Activated effector memory CD4-positive, alpha-beta T cell treated with Interleukin-2 at 50 U/mL for 16 hours (primary cell): ENCODE measurements around the gene MROH8.
"Not testable (repeated sequence)": the region's sequence is repeated elsewhere in the genome, so short reads cannot be mapped to it uniquely, and the experiment has no call there.

Source experiments
- DNase-seq: peaks from one replicate; pipeline ENCODE4 v3.0.0-alpha.2; 2020

MROH8 gene

DNA sequence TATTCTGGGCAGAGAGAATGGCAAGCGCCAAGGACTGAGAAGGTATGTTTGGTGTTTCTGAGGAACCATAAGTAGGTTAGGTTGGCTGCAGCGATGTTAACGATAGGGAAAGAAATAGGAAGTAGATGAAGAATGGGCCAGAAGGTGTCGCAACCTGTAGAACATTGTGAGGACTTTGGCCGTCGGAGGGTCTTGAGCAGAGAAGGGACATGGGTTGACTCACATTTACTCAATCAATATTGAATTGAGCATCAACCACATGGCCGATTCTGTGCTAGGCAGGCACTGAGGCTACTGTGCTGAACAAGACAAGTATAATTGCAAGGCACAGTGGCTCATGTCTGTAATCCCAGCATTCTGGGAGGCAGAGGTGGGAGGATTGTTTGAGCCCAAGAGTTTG is 27.1 kb downstream of the MROH8 start:
- no peak for DNase-seq

DNA sequence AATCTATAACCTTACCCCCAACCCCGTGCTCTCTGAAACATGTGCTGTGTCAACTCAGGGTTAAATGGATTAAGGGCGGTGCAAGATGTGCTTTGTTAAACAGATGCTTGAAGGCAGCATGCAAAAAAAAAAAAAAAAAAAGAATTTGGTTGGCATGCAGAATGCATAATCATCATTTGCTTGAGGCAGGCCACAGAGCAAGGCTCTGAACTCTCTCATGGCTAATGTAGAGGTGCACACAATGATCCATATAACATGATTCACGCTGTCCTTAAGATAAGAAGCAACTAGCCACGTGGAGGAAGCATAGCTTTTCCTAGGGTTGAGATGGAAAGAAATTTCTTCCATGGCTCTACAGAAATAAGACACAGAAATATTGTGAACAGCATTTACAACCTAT is 27.8 kb downstream of the MROH8 start:
- no peak for DNase-seq

DNA sequence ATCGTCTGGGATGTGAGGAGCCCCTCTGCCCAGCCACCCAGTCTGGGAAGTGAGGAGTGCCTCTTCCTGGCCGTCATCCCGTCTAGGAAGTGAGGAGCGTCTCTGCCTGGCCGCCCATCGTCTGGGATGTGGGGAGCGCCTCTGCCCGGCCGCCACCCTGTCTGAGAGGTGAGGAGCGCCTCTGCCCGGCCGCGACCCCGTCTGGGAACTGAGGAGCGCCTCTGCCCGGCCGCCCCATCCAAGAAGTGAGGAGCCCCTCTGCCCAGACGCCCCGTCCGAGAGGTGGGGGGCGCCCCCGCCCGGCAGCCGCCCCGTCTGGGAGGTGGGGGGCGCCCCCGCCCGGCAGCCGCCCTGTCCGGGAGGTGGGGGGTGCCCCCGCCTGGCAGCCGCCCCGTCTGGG is 28.5 kb downstream of the MROH8 start:
- not testable (repeated sequence) for DNase-seq

DNA sequence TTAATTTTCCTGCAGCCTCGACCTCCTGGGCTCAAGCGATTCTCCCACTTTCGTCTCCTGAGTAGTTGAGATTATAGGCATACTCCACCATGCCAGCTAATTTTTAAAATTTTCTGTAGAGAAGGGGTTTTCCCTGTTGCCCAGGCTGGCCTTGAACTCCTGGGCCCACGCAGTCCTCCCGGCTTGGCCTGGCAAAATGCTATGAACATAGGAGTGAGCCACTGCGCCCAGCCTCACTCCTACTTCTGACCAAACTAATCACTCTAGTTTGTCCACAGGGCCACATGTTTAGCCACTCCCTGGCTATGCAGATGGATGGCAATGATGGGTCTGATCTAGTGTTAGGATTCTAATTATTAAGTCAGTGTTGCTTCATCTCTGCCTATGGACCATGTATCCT is 32.1 kb downstream of the MROH8 start:
- DNase-seq = no peak

DNA sequence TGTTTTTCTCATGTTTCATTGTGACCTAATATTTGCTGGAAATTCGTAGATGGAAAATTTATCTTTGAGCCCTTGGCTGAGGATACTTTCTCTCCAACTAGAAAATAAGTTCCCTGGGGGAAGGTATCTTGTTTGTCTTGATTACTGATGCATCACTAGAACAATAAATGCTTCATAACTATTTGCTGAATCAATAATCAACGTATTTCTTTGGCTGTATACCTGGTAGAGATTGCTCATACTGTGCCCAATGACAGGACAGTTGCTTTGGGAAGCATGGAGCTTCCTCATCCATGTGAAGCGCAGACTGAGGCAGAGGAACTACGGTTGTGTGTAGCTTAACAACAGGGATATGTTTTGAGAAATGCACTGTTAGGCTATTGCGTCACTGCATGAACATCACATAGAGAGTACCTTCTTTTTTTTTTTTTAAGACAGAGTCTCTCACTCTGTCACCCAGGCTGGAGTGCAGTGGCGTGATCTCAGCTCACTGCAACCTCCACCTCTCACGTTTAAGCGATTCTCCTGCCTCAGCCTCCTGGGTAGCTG is 34.4 kb downstream of the MROH8 start:
- no peak for DNase-seq

DNA sequence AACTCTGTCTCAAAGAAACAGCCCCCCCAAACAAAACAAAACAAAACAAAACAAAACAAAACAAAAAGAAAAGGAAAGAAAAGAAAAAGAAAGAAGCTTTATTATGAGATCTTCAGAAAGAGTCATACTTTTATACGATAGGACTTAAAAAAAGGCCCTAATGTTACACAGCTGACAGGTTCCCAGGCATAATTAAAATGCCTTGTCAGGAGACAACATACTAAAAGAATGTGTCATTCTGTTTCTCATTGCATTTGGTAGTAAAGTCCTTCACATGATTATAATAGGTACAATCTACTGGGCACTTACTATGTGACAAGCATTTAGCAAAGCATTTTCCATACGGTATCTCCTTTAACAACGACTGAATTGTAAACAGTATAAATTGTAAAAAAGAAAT is 36.6 kb downstream of the MROH8 start:
- no peak for DNase-seq

DNA sequence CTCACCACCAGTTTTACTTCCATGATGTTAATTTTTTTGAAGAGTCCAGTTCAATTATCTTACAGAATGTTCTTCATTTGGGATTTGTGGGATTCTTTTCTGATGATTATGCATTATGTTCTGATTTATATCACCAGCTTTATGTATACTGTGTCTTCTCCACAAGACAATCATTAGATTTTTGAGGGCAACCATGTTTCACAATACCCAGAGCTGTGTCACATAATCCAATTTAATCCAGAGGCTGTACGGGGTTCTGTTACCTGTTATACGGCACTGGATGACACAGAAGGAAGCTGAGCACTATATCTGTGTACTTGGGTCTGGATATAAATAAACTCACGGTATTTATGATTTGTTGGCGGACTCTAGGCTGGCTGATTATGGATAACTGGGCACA is 41.8 kb downstream of the MROH8 start:
- DNase-seq = no peak

DNA sequence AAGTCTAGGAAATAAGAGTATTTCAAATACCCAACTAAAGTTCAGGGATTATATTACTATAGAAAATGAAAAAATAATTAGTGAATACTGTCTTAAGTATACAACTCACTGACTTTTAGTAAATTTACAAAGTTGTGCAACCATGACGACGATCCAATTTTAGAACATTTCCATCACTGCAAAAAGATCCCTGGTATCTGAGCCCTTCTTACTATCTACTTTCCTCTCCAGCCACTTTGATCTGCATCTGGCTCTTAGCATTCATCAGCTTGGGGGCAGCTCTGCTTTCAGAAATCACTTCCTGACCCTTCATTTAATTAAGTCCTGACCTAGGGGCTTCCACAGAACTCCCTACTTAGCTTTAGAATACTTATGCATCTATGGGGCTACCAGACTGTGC is 45.4 kb downstream of the MROH8 start:
- DNase-seq = no peak

DNA sequence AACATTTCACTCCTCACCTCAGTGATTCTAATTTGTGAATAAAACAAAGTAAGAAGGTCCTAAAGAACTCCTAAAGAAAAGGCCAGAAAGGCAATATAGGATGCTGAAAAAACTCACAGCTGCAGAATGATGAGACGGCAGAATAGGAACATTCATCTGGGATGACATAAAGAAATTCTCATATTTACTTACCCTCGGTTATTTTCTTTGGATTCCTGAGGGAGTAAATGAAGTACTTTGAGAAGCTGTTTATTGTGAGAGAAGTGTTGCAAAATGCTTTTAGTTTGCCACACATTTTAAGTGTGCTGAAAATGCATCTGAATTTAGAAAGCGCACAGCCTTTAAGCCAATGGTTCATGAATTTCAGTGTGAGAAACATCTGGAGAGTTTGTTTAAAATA is 47.9 kb downstream of the MROH8 start:
- DNase-seq = no peak

DNA sequence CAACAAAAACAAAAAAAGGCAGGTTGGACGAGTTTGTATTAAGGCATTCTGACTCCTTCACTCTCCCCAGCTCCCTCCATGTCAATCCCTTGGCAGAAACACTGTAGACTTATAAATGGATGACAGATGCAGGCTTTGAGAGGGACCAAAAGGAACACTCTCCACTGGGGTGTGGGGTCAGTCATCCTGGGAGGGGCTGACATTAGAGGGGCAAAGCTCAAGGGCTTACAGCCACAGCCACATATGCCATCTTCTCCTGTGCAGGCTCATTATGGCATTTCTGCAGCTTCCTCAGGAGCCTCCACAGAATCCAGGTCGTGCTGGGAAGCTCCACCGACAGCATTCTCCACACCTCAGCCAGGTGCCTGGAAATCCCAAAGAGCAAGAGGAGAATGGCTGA is 50.5 kb downstream of the MROH8 start:
- no peak for DNase-seq

DNA sequence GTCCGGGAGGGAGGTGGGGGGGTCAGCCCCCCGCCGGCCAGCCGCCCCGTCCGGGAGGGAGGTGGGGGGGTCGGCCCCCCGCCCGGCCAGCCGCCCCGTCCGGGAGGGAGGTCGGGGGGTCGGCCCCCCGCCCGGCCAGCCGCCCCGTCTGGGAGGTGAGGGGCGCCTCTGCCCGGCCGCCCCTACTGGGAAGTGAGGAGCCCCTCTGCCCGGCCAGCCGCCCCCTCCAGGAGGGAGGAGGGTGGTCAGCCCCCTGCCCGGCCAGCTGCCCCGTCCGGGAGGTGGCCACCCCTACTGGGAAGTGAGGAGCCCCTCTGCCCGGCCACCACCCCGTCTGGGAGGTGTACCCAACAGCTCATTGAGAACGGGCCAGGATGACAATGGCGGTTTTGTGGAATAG is 53.1 kb downstream of the MROH8 start:
- DNase-seq = not testable (repeated sequence)

DNA sequence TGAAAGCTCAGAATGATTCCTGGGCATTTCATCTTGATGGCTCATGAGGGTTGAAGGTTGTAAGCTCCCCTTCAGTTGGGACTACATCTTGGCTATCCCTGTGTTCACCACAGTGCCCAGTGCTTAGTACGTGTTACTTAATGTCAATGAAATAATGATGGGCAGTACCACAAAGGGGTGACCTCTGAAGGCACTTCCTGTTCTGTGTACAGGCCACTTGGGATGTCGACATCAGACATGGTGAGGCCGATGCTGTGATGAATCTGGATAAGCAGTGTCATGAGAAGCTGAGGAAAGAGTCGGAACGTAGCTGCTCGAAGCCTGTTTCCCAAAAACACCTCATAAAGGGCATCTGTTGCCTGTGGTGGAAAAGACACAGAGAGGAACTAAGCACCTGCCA is 55.9 kb downstream of the MROH8 start:
- no peak for DNase-seq

DNA sequence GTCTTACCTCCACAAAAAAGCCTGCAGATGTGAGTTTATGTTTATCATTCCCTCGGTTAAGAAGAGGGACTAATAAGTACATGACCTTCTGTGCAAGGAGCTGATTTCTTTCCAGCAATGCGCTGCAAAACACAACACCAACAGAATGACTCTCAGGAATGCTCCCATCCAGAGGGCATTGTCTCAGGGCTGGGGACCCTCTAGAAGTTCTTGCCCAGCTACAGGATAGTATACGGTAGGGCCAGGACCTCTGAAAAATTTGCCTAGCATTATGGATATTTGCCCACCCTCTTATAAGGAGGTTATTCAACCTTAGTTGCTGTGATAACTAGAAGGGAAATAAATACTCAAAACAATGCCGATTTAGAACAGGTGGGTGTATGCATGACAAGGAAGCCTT is 58.9 kb downstream of the MROH8 start:
- DNase-seq = no peak

DNA sequence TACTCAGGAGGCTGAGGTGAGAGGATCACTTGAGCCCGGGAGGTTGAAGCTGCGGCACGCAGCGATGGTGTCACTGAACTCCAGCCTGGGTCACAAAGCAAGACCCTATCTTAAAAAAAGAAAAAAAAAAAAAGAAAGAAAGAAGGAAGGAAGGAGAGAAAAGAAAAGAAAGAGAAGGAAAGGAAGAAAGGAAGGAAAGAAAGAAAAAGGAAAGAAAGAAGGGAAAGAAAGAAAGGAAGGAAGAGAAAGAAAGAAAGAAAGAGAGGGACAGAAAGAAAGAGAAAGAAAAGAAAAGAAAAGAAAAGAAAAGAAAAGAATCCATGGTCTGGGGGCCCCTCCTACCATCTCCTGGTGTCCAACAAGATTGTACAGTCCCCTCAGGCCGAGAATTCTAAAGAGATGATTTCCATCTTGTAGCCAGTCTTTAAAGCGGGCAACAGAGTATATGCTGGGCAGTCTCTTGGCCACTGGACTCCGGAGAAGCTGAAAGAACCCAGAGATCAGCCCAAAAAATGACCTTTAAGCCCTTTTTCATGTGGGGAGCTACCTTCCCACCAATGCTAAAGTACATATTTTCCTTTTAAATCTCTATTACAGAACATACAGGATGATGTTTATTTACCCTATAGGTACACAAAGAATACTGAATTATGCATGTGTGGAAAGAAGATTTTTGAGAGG is 59.9 kb downstream of the MROH8 start:
- no peak for DNase-seq

DNA sequence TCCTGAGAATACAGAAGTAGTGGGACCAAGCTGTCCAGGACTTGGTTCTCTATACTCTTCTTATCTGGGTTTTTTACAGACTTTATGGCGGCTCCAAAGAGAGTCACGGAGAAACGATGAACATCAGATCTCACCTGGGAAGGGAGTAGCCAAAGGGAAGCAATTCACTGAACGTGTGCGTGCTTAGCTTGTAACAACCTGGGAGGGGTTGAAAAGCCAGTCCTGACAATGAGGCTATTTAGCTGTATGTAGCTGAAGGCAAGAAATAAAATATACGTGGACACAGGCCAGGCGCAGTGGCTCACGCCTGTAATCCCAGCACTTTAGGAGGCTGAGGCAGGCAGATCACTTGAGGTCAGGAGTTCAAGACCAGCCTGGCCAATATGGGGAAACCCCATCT is 65.3 kb downstream of the MROH8 start:
- DNase-seq = no peak

DNA sequence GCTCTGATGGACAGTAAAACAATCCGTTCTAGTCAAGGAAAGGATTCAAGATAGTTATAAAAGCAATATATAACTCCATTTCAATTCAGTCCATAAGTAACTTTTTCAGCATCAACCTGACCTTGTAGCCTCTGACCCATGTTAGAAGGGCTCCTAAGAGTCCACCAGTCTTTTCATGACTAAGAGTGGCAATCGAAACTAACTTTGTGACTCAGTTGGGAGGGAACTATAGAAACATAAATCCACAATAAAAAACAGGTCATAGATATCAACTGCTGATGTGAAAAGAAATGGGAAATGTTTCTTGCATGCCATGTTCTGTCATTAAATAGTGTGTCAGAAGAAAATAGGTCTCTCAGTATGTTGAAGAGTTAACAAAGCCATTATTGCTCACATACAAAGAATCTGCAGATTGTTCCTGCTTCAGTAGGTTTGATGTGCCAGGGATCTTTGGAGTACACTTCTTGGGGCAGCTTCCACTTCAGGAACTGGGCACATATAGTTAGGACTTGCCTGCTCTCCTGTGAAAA is 67.4 kb downstream of the MROH8 start:
- no peak for DNase-seq

DNA sequence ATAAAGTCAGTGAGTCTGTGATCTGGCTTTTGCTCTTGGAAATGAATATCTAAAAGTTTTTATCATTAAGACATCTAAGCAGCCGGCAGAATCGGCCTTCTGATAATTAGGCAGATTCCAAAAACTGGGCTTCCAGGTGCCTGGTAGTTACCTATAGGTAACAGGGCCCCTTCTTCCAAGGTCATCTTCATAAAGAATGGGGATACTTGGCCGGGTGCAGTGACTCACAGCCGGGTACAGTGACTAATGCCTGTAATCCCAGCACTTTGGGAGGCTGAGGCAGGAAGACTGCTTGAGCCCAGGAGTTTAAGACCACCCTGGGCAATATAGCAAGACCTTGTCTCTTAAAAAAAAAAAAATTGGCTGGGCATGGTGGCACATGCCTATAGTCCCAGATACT is 70.7 kb downstream of the MROH8 start:
- DNase-seq = no peak

DNA sequence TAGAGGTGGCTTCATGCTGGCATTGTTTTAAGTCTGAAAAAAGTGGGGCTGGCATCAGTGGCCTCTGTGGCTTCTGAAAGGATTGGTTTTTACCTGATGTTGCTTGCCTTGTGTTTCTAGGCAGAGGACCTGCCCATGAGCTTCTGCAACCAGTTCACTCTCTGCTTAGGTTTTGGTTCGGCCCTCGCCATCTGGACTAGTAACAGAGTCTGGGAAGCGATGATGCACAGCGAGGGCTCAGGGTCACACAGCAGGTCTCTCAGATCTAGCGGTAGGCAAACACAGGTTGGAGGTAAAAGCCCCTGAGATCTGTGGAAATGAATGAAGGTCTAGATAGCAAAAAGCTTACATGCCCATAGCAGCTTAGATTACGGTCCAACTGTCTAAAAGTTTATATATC is 76.8 kb downstream of the MROH8 start:
- DNase-seq = no peak

DNA sequence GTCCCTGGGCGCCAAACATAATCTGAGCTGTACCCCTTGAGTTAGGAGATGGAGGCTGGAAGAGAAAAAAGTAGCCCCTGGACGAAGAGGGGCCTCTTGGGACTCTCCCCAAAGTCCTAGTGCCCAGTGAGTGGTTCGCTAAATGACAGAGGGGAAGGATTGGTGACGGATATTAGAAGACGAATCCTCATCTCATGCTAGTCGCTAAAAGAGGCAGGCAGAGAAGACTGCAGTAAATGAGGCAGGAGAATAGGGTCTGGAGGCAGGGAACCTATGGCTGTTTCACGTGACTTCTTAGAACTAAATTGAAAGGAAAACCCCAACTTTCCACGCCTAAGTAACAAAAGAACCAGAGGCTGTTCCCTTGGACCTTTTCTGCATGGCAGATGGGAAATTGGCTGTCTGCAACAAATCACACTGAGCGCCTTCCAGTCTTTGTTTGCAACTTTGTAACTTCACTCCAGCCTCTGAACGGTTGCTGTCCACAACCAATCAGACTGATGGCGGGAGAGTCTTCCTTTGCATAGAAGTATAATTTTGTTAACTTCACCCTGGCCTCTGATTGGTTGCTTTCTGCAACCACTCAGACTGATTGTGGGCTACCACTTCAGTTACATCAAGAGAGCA is 82.8 kb downstream of the MROH8 start:
- no peak for DNase-seq

DNA sequence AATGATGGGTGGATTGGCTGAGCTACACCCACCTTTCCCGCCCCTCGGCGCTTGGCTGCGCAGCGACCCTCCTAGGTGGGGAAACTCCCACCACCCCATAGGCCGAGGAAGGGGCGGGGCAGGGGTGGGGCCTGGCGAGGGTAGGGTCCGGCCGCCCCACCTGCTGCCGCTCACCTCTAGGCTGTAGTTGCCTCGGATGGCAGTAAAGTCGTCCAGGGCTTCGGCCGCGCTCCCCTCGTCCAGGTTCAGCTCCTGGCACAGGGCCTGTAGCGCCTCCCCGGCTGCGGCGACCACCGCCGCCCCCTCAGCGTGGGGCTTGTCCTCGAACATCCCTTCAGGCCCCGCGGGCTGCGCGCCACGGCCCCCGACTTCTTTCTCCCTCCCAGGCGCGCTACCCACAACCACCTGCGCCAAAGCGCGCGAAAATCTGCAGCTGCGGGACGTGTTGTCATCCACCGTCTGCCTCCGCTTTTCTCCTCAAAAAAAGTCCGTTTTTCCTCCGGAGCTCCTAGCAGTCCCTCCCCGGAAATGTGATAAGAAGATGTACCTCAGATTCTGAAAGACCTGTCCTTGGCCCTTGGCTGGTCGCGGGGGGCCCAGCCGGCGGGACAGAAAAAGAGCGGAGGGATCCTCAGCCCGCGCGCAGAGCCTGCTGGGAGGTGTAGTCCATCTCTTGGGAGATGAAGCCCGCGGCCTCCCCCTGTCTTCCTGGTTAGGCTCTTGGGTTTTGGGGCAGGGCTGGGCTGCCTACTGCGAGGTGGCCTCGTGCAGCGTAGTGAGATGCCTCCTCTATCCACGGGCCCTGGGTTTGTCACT is 83.5 kb downstream of the MROH8 start, which contains the start of gene RBL1:
RBL1 (minus strand) TSS at position 399 of the 816 bp plus-strand sequence; CDS start at position 330, 69 bp downstream.
- peak; percentile 79 for DNase-seq

DNA sequence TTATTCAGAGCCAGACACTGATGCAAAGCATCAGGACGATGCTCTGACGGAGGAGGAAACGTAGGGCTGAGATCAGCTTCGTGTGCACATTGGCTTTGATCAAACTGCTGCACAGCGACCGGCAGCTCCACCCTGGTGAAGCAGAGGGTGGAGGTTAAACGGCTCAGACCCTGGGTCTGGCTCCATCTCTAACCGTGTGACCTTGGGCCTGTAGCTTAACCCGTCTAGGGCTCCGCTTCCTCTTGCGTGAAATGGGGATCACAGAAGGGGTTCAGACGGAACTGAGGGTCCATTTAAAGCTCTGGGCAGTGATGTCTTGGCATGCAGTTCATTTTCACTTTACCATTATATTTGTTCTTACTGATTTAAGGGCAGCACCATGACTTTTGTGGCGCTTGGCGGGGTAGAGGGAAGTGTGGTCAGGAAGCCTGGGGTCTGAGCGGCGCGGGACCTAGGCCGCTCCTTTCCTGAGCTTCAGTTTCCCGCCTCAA is 84.2 kb downstream of the MROH8 start:
- peak; percentile 38 for DNase-seq

DNA sequence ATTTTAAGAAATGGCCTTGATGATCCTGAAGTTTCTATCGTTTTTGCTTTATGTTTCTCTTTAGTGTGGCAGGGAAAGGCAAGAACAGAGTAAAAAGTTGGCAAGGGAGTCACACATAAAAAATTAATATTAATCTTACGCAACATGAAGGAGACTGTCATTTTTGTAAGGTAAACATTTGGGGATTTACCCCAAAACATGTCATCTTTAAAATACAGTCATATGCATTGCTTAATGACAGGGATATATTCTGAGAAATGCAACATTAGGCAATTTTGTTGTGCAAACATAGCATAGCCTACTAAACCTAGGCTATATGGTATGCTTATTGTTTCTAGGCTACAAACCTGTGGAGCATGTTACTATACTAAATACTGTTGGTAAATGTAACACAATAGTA is 88.9 kb downstream of the MROH8 start:
- no peak for DNase-seq

DNA sequence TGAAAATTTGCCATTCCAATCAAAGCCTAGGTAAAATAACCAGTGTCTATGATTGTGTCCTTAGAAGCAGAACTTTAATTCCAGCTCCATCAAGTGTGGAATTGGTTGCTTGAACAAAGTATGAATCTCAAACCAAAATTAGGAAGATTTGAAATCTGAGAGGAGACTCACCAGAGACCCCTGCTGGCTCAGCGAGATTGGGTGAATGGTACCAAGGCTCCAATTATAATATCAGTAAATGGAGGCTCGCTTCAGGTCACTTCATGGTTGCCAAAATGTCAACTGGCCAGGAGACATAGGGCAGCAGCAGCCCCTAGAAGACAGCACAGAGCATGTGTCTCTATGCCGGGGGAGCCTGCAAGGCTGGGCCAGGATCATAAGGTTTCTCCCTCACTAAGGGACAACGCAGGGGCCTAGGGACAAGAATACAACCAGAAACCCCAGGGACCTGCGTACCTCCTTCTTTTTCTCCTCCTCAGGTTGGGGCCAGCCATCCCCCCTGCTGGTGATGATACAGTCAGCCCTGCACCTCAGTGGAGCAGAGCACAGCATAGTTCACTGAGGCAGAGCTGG is 97.5 kb downstream of the MROH8 start:
- peak; percentile 19 for DNase-seq
